ENCODE results near the gene PNMA6F.
"Not testable (repeated sequence)": the region's sequence is repeated elsewhere in the genome, so short reads cannot be mapped to it uniquely, and the experiment has no call there.

PNMA6F gene

GRCh38 chrX:153302796-153303195 lies 18.8 kb downstream of the PNMA6F start:
- DNase-seq (ENCODE audit: low read depth in 2 of 2): no peak

DNA sequence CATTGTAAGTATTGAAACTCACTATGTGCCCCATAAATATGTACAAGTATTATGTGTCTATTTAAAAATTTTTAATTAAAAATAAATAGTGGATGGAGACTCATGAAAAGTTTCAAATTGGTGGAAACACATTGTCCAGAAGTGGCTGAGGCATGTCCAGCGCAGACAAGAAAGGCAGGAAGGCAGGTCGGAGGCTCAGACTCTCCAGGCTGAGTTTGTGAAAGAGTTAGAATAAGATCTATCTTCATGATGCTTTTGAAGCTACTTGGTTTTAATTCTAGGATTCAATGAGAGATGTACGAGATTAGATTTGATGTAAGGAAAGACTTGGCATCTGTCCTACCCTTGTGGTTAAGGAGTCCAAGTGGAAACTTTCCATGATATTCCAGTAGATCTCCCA lies 19.8 kb downstream of the PNMA6F start:
- DNase-seq (ENCODE audit: low read depth in 2 of 2): no peak

DNA sequence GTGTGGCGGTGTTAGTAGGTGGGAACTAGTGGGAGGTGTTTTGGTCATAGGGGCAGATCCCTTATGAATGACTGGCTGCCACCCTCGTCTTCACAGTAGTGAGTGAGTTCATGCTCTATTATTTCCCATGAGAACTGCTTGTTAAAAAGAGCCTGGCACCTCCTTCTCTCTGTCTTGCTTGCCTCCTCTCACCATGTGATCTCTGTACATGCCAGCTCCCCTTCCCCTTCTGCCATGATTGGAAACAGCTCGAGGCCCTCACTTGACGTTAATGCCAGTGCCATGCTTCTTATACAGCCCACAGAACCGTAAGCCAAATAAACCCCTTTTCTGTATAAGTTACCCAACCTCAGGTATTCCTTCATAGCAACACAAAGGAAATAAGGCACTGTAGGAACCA lies 21.7 kb downstream of the PNMA6F start:
- no peak for DNase-seq (ENCODE audit: low read depth in 2 of 2)

DNA sequence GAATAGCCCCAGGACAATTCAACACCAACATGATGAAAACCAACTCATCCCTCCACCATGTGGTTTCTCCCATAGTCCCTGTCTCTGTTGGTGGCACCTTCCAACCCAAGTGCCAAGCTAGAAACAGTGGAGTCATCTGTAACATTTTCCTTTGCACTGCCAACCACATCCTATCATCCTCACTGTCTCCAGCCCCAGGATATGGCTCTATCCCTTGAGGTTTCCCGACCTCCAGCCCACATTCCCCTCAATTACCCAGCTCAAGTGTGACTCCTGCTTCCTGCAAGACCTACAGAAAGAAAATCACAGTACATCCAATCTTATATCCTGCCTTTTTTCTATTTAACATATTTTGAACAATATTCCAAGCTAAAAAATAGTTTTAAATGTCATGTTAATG lies 24.2 kb downstream of the PNMA6F start:
- DNase-seq (ENCODE audit: low read depth in 2 of 2): no peak

DNA sequence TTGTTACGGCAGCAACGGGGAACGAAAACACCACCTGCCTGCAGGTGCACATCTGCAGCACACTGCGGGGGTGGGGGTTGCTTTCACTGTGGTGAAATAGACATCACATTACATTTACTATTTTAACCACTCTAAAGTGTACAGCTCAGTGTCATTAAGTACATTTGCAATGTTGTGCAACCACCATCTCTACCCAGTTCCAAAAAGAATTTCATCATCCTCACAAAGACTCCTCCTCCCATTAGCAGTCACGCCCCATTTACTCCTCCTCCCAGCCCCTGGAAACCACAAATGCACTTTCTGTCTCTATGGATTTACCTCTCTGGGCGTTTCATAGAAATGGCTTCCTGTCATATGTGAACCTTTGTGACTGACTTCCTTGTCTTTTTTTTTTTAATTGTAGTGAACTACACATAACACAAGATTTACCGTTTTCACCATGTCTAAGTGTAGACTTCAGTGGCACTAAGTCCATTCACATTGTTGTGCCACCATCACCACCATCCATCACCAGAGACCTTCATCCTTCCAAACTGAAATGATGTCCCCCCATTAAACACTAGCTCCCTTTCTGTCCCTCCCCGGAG lies 28.0 kb downstream of the PNMA6F start:
- not testable (repeated sequence) for DNase-seq (ENCODE audit: low read depth in 2 of 2)

DNA sequence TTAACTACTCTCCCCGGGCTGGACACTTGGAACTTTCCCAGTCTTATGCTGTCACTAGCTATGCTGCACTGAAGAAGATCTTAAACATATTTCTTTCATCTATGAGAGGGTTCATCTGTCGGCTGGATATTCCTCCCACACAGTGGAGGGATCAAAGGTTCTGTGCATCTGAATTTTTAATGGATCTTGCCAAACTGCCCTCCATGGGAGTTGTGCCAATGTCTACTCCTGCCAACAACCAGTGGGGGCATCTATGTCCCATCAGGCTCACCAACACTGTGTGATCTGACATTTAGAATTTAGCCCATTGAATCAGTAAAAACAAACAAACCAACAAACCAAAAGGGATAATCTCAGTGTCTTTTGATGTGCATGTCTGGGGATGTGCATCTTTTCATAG lies 32.8 kb downstream of the PNMA6F start:
- DNase-seq (ENCODE audit: low read depth in 2 of 2): not testable (repeated sequence)

DNA sequence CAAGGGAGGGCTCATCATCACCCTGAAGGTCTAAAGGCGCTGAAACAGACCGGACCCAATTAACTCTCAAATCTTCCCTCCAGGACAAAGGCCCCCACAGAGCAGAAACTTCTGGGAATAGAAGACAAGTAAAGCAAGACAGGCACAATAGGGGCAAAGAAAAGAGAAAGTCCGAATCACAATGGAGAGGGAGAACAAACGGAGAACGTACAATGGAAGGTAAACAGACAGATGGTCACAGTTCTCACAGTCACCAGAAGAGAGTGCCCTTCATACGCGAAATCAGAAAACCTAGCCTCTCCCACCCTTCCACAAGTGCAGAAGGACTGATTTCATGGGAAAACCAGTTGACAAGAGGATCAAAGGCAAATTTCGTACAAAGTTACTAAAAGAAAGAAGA lies 35.9 kb downstream of the PNMA6F start:
- DNase-seq (ENCODE audit: low read depth in 2 of 2): not testable (repeated sequence)

- DNase-seq (ENCODE audit: low read depth in 2 of 2): not testable (repeated sequence)
Observed at GRCh38 chrX:153283982-153284381, 37.6 kb downstream of the PNMA6F start.

- DNase-seq (ENCODE audit: low read depth in 2 of 2): not testable (repeated sequence)
Observed at GRCh38 chrX:153281784-153282183, 39.8 kb downstream of the PNMA6F start.

DNA sequence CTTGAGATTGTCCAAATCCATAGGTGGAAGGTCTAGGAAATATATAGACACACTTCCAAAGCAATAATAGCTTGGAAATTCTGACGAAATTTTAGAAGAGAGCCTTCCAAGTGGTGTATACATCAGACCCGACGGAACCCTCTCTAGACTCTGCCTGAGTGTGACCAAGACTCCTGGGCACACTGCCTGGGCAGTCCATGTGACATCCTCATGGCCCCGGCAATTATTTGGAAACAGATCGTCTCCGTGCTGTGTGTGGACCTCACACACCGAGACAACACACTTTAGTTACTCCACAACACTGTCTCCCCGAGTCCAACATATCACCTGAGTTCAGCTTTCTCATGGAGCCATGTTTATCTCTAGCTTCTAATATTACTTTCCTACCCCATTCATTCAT lies 42.3 kb downstream of the PNMA6F start:
- DNase-seq (ENCODE audit: low read depth in 2 of 2): not testable (repeated sequence)

DNA sequence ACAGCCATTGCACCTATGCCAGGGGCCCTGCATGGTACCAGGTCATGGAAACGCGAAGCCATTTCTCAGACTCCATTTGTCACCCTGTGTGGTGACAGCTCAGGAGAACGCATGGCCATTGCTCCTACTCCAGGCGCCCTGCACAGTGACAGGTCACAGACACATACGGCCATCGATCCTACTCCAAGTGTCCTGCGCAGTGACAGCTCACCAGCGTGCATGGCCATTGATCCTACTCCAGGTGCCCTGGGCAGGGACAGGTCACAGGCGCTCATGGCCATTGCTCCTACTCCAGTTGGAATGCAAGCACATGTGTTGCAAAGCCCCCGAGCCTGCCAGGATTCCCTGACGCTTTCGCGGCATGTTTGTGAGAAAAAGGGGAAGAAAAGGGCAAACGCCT lies 45.5 kb downstream of the PNMA6F start:
- DNase-seq (ENCODE audit: low read depth in 2 of 2): not testable (repeated sequence)

- not testable (repeated sequence) for DNase-seq (ENCODE audit: low read depth in 2 of 2)
Observed at GRCh38 chrX:153275418-153275817, 46.1 kb downstream of the PNMA6F start.

- not testable (repeated sequence) for DNase-seq (ENCODE audit: low read depth in 2 of 2)
Observed at GRCh38 chrX:153272584-153272983, 49.0 kb downstream of the PNMA6F start.

DNA sequence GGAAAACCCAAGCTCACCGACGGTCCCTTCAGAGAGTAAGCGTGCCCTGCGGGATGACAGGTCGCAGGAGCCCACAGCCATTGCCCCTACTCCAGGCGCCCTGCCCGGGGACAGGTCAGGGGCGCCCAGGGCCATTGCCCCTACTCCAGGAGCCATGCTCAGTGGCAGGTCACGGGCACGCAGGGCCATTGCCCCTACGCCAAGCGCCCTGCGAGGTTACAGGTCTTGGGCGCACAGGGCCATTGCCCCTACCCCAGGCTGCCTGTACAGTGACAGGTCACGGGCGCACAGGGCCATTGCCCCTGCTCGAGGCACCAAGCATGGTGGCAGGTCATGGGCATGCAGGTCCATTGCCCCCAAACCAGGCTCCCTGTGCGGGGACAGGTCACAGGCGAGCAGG lies 49.5 kb downstream of the PNMA6F start:
- DNase-seq (ENCODE audit: low read depth in 2 of 2): not testable (repeated sequence)

All from fibroblast of skin of left biceps (primary cell).